Activated effector memory CD4-positive, alpha-beta T cell treated with anti-CD3 and anti-CD28 coated beads, Interleukin-2, amount 50 U/mL, for 16 hours (primary cell): ENCODE results near the gene CADPS.

Source experiments
- DNase-seq: peaks from one replicate; pipeline ENCODE4 v3.0.0-alpha.2; 2020

The CADPS gene

GRCh38 chr3:62481962-62482361, 393.3 kb downstream of the CADPS start:
- DNase-seq = no peak

DNA sequence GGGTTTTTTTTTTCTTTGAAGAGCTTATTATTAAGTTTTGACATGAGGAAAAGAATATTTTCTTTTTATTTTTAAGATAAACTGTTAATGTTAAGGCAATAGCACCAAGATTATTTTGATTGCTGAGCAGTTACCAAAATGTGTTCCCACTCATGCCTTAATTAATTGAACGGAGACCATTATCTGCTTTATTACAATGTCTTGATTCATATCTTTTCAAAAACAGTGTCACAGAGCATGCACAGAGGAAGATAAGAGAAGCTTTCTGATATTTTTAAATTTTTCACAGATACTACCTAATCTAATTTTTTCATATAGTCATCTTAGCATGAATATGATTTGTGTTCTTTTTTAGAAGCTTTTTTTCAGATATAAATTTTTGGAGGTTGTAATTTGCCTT, 395.2 kb downstream of the CADPS start:
- DNase-seq = no peak

- no peak for DNase-seq
These were observed 395.9 kb downstream of the CADPS start for GRCh38 chr3:62479326-62479725.

GRCh38 chr3:62475306-62475705, 399.9 kb downstream of the CADPS start:
- DNase-seq = no peak

DNA sequence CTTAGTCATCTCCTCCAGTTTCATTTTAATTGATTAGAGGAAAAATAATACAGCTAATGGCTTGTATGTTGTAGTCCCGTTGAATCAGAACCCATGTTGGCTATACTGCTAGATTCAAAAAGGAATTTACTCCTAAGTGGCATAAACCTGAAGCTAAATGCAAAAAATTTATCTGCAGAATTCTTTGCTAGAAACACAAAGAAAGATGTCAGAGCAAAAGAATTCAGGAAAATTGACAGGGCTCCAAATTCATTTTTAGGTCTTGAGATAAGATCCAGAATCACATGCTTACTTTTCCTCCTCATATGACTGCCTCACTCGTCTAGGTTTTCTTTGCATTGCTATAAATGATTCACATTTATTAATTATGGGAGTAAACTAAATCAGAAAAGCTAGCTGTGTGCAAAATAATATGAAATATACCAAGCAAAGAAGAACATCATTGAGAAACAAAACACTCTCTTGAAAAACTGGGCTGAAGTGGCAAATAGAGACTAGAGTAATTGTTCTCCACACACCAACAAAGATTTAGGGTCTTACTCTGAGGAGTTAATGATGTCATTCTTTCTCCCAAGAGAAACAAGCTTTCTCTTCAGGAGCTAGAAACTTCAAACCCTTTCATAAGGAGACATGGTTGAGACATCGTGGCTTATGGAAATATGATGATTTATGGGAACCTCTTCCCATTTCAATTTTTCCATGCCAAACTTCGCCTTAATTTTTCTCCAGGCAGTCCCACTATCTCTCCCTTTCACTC, 407.1 kb downstream of the CADPS start:
- no peak for DNase-seq

DNA sequence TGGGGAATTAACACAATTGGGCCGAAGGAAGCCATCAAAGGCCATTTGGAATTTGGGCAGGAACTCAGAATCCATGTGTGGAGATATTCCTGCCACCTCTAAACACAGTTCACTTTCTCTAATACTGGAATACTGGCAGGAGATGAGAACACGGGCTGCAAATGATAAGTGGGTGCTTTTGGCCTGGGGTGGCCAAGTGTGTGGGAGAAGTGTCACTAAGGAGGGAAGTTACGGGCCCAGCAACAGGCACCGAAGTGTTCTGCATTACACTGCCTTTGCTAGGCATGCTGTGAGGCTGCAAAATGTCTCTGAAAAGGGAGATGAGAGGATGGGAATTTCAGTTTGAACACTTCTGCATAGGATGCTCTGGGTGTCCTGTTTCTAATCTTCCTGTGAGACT, 412.4 kb downstream of the CADPS start:
- DNase-seq = no peak

DNA sequence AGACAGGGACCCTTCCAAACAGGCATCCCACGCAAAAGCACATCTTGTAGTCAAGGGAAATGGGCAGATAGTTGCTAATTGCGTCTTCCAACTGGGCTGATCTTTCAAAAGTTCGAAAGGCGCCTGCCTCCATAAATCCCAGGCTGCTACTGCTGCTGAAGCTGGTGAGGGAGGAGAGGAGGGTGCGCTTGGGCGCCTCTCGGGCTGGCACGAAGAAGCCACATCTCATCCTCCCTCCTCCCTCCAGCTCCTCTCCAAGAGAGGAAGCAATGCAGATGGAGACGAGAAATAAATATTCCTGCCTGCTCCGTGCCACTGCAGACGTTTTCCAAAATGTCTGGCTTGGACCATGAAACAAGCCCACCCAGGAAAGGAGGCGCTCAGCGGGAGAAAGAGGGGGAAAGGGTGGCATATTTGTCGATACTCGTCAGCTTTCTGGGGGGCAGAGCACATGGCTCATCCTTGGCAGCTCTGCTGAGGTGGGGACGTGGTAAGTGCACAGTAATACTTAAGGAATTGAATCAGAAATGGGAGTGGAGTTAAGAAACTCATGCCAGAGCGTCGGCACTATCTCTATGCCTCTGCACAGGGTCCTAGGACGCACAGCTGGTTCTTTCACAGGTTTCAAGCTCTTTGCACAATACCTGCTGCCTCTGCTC, 413.0 kb downstream of the CADPS start:
- no peak for DNase-seq

GRCh38 chr3:62454916-62455315, 420.3 kb downstream of the CADPS start:
- no peak for DNase-seq

DNA sequence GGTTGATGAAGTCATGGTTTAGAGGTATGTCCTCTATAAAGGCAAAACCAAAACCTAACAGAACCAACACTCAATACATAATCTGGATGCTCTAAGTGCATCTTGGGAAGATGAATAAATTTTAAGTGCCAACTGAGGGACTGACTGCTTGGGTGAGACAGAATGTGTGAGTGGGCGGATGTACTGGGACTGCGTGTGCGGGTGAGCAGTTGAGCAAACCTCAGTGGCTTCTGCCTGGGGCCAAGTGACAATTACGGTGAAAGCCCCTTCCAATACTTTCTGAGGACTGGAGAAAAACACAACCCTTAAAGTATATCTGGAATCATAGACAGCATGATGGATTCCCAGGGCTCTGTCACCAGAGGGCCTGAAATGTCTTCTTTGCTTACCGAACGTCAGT, 421.8 kb downstream of the CADPS start:
- DNase-seq = no peak

- DNase-seq = no peak
These were observed 423.9 kb downstream of the CADPS start for GRCh38 chr3:62451211-62451887.

DNA sequence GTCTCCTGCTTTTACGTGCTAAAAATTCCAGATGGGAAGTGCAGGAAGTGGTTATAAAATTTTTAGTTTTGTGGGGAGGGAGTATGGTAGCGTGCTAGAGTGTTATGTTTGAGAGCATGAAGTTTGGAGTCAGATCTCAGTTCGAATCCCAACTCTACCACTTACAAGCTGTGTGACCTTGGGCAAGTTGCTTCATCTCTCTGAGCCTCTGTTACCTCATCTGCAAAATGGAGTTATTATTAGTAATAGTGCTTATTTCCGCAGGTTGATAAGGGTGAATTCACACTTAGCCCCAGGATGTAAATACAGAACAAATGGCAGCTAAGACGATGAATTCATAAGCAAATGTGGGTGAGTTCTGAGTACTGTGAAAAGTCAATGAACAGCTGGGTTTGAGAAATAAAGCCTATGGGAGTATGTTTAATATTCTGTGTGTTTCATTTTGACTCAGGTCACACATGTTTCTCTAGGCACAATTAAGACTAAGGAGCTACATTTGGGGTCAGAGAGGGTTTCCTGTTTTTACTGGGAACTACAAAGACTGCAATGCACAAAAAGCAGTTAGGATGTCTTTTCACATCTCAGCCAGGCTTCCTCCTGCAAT, 428.8 kb downstream of the CADPS start:
- no peak for DNase-seq

DNA sequence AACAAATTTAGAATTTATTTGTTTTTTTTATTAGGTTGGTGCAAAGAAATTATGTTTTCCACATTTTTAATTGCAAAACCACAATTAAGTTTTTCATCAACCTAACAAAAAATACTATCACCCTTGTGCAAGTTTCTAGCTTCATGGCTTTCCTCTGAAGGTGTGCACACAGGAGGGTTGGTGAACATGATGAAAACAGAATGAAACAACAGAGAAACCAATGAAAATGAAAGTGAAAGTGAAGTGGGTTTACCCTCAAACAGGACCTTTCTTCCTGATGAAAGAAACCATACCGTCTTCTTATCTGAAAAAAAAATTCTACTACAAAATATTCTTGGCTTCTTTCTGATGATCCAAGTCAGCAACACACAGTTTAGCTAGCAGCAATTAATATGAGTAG, 429.9 kb downstream of the CADPS start:
- no peak for DNase-seq

DNA sequence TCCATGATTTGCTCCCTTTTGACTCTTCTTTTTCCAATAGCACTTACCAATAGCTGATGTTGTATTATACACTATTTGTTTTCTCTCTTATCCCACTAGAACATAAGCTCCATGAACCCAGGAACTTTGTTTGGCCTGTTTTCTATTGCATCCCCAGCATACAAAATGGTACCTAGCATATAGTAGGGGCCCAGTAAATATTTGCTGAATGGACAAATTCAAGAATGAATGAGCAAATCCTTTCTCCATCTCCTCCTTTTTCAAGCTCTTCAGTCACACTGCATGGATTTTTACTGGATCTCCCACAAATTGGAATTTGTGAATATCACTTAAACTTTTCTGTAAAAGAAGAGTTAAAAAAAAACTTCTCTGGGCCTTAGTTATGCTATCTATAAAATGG, 435.2 kb downstream of the CADPS start:
- no peak for DNase-seq

- DNase-seq = no peak
These were observed 435.9 kb downstream of the CADPS start for GRCh38 chr3:62439176-62439813.

GRCh38 chr3:62436785-62437184, 438.4 kb downstream of the CADPS start:
- DNase-seq = no peak

GRCh38 chr3:62433396-62433795, 441.8 kb downstream of the CADPS start:
- no peak for DNase-seq

GRCh38 chr3:62421207-62421606, 454.0 kb downstream of the CADPS start:
- no peak for DNase-seq

DNA sequence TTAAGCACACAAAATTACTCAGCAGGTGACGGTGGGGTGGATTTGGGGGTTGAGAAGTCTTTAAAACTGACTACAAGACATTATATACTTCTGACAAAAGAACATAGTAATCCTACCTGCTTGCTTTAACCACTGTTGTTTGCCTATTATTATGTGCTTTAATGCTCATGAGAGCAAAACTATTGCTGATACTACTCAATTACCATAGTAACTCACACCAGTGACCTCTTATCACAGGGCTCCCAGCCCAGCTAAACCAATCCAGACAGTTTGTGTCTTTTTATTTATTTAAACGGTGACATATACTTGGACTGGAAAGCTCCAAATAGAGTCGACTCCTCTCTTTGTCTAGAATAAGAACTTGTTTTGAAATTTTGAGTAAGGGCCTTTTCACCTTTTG, 459.1 kb downstream of the CADPS start:
- no peak for DNase-seq

- DNase-seq = no peak
These were observed 459.9 kb downstream of the CADPS start for GRCh38 chr3:62415312-62415801.

- DNase-seq = no peak
These were observed 460.4 kb downstream of the CADPS start for GRCh38 chr3:62414786-62415185.

GRCh38 chr3:62413687-62414086, 461.5 kb downstream of the CADPS start:
- no peak for DNase-seq

GRCh38 chr3:62406945-62407344, 468.3 kb downstream of the CADPS start:
- no peak for DNase-seq

DNA sequence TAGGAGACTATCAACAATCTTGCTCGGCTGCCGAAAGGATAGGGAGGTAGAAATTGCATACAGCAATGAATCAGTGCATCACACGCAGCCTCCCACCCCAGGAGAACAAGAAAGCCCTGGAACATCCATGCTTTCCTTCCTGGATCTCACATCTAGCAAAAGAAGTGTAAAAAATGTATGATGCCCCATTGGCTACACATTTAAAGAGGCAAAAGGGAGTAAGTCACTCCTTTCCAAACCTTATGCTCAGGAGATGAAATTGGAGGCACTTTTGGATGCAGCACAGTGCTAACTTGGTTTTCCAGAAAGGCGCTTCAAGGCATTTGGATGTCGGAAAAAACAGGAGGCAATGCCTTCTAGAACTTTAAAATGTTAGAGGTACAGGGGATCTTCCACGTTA, 469.6 kb downstream of the CADPS start:
- no peak for DNase-seq
